HL-60 (cell line): ENCODE results near the gene RGPD4.
"Not testable (repeated sequence)": the region's sequence is repeated elsewhere in the genome, so short reads cannot be mapped to it uniquely, and the experiment has no call there.

Experiments
- DNase-seq, 2 experiments: peaks; one replicate each; pipeline ENCODE4 v3.0.0-alpha.2; 2010 to 2020; ENCODE audit warnings: low read depth in 1 of 2, low spot score in 1 of 2
- H3K27ac ChIP-seq: fragments of 250-450 bp; sonication (Bioruptor Pico); replicated peaks from 2 replicates; pipeline ENCODE4 v1.5.1; 2020; ENCODE audit warnings: mild to moderate bottlenecking, moderate library complexity
- H3K27me3 ChIP-seq: fragments of 250-450 bp; sonication (Bioruptor Pico); 2 replicates; pipeline ENCODE4 v1.5.1; 2021; ENCODE audit warnings: mild to moderate bottlenecking, moderate library complexity; ENCODE audit not compliant: insufficient read depth, poor library complexity, severe bottlenecking
- H3K4me3 ChIP-seq: replicated peaks from 2 replicates; pipeline ENCODE4 v1.5.1; 2011; ENCODE audit warnings: mild to moderate bottlenecking, control low read depth, low read length; ENCODE audit not compliant: insufficient read depth
- GABPA ChIP-seq: IDR thresholded peaks from 2 replicates; pipeline ENCODE4 v1.6.1; 2012; ENCODE audit warnings: low read depth
- POLR2AphosphoS5 ChIP-seq: IDR thresholded peaks from 2 replicates; pipeline ENCODE4 v1.6.1; 2012; ENCODE audit warnings: low read depth
- SPI1 ChIP-seq: IDR thresholded peaks from 2 replicates; pipeline ENCODE4 v1.6.1; 2012; ENCODE audit warnings: low read depth, mild to moderate bottlenecking, borderline replicate concordance
- TF ChIP-seq, protein P1 (sequence below): IDR thresholded peaks from one replicate; pipeline ENCODE4 v1.5.1; 2011; ENCODE audit warnings: low read length, control low read depth, inconsistent platforms; ENCODE audit not compliant: insufficient read depth
- TF ChIP-seq, protein P2 (sequence below): IDR thresholded peaks from 2 replicates; pipeline ENCODE4 v1.6.1; 2012; ENCODE audit warnings: low read depth; ENCODE audit not compliant: insufficient replicate concordance

The RGPD4 gene

DNA sequence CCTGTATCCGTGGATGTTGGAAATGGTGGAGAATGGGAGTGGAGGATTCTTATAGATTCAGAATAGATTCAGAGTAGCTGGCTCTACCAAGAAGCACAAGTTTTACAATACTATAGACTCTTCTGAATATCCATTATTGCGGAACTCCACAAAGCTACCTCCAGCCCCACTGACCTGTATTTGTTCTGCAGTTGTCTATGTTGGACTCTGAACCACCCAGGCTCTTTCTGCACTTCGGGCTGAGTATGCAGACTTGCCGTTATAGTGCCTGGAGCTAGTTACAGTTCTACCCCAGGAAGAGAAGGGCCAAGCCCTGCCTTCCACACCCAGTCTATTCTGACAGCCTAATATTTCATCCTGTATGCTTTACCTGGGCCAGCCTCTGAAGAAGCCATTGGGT lies 4.4 kb upstream of the RGPD4 start:
- Histone ChIP-seq H3K27ac (no peak overlapping the region), H3K4me3 (no peak overlapping the region), H3K27me3 (no peaks in the 10 kb centered on the region)
- no peak for DNase-seq
- TF ChIP-seq, protein P1, sequence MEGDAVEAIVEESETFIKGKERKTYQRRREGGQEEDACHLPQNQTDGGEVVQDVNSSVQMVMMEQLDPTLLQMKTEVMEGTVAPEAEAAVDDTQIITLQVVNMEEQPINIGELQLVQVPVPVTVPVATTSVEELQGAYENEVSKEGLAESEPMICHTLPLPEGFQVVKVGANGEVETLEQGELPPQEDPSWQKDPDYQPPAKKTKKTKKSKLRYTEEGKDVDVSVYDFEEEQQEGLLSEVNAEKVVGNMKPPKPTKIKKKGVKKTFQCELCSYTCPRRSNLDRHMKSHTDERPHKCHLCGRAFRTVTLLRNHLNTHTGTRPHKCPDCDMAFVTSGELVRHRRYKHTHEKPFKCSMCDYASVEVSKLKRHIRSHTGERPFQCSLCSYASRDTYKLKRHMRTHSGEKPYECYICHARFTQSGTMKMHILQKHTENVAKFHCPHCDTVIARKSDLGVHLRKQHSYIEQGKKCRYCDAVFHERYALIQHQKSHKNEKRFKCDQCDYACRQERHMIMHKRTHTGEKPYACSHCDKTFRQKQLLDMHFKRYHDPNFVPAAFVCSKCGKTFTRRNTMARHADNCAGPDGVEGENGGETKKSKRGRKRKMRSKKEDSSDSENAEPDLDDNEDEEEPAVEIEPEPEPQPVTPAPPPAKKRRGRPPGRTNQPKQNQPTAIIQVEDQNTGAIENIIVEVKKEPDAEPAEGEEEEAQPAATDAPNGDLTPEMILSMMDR: no peak
- TF ChIP-seq SPI1 (no peak), GABPA (no peak), POLR2AphosphoS5 (no peak)
- TF ChIP-seq, protein P2, sequence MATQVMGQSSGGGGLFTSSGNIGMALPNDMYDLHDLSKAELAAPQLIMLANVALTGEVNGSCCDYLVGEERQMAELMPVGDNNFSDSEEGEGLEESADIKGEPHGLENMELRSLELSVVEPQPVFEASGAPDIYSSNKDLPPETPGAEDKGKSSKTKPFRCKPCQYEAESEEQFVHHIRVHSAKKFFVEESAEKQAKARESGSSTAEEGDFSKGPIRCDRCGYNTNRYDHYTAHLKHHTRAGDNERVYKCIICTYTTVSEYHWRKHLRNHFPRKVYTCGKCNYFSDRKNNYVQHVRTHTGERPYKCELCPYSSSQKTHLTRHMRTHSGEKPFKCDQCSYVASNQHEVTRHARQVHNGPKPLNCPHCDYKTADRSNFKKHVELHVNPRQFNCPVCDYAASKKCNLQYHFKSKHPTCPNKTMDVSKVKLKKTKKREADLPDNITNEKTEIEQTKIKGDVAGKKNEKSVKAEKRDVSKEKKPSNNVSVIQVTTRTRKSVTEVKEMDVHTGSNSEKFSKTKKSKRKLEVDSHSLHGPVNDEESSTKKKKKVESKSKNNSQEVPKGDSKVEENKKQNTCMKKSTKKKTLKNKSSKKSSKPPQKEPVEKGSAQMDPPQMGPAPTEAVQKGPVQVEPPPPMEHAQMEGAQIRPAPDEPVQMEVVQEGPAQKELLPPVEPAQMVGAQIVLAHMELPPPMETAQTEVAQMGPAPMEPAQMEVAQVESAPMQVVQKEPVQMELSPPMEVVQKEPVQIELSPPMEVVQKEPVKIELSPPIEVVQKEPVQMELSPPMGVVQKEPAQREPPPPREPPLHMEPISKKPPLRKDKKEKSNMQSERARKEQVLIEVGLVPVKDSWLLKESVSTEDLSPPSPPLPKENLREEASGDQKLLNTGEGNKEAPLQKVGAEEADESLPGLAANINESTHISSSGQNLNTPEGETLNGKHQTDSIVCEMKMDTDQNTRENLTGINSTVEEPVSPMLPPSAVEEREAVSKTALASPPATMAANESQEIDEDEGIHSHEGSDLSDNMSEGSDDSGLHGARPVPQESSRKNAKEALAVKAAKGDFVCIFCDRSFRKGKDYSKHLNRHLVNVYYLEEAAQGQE: no peak

DNA sequence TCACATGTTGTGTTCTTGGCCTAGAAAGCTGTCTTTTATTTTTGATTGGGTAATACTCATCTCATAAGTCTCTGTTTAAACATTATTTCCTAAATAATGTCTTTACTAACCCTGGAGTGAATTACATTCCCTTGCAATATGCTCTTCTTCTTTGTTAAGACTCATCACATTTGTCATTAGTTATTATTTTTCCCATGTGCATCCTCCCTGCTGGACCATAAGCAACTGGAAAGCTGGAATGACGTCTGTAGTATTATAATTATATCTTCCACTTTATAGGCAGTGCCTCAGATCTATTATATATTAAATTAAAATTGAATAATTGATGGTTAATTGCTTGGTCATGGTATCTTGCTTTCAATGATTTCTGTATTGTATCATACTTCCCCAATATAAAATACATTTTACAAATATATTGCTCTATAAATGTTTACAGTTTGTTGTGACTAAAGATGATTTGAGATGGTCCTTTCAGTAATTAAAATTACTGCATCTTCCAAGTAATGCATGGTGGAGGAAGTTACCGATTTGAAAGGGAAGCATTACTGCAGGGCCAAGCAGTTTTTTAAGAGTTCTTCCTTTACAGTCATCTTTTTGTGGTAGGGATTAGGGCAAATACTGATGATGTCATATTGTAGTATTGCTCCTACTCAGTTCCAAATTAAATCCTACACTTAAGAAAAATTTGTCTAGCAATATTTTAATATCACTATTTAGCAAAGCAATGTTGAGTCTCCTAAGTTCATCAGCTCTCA lies 2.1 kb upstream of the RGPD4 start:
- Histone ChIP-seq H3K27me3 (no peaks in the 10 kb centered on the region), H3K4me3 (no peak overlapping the region), H3K27ac (no peak overlapping the region)
- no peak for DNase-seq
- TF ChIP-seq, protein P1: no peak
- no peak for TF ChIP-seq SPI1
- TF ChIP-seq, protein P2: no peak
- no peak for TF ChIP-seq GABPA
- TF ChIP-seq POLR2AphosphoS5: no peak

DNA sequence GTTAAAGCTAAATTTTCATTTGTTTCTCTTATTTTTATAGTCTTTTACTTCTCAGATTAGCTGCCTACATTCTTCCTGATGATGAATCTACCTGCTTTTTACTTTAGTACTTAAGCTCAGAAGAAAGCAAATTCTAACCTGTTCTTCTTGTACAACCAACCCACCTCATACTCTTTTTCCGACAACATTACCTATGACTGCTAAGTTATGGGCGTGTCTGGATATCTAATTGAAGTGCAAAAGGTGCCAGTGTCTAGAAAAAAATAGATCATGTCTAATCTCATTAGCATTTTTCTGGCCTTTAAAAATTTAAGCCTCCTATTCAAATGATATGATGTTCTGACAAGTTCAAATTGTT lies 1.5 kb upstream of the RGPD4 start:
- DNase-seq: no peak
- Histone ChIP-seq H3K27ac (no peak overlapping the region), H3K4me3 (no peak overlapping the region), H3K27me3 (no peaks in the 10 kb centered on the region)
- TF ChIP-seq, protein P2: no peak
- TF ChIP-seq POLR2AphosphoS5 (no peak), GABPA (no peak), SPI1 (no peak)
- TF ChIP-seq, protein P1: no peak

DNA sequence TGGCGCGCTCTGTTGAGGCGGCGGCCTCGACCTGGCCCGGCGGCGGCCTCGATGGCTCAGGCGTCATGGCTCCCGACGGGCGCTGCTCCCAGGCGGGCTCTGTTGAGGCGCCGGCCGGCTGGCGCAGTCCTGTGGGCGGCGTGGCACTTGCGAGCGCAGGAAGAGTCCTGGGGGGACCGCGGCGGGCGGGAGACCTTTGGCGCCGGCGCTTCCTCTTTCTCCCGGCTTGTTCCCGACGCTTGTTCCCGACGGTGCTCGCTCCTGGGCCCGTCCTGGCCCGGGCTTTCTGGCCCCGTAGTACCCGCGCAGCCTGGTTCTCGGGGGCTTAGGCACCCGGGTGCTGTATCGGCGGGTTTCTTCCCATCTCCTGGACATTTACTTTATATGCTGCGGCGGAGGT lies 2.8 kb downstream of the RGPD4 start:
- not testable (repeated sequence) for H3K27ac ChIP-seq, DNase-seq, H3K27me3 ChIP-seq, H3K4me3 ChIP-seq

DNA sequence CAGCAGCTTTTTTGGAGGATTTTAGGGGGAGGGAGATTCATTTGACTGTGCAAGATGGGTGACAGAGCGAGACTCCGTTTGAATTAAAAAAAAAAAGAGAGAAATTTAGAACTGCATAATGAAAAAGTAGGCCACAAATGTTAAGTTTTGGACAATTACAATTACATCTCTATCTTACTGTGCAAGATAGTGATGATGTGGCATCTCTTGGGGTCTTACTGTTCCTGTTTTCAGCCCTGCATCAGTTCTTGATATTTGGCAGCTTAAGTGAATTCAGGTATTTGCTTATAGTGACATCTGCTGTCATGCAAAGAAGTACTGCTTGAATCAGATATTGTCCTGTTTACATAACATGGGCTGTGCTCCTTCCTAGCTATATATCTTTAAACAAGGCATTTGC lies 6.5 kb downstream of the RGPD4 start:
- H3K27ac ChIP-seq, DNase-seq: not testable (repeated sequence)

More for the DNA sequence above, 6.5 kb downstream of the RGPD4 start:
- not testable (repeated sequence) for H3K27me3 ChIP-seq, H3K4me3 ChIP-seq
